Activated naive CD4-positive, alpha-beta T cell treated with anti-CD3 and anti-CD28 coated beads, Interleukin-2, amount 50 U/mL, for 16 hours (primary cell): Measurements from ENCODE around the gene GLB1L3.

Experiments
- DNase-seq: peaks from one replicate; pipeline ENCODE4 v3.0.0-alpha.2; 2020

The GLB1L3 gene

GRCh38 chr11:134345237-134345550, 69.0 kb downstream of the GLB1L3 start:
- DNase-seq = no peak

- no peak for DNase-seq
Observed at GRCh38 chr11:134346101-134346975, 70.2 kb downstream of the GLB1L3 start.

DNA sequence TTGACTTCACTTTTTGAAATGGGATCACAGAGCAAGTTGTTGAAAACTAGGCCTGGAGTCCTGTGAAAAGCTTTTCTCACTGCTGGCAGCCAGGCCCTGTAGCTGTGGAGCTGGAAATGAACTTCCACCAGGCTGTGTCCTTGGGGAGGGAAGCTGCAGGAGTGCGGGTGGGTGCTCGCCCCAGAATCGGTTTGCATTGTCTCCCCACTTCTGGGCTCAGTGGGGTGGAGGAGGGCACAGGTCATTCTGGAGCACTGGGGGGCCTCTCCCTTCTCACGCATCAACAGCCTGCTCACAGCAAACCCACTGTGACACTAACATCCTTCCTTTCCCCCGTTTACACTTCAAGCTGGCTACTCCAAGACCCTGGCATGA, 70.8 kb downstream of the GLB1L3 start:
- no peak for DNase-seq

DNA sequence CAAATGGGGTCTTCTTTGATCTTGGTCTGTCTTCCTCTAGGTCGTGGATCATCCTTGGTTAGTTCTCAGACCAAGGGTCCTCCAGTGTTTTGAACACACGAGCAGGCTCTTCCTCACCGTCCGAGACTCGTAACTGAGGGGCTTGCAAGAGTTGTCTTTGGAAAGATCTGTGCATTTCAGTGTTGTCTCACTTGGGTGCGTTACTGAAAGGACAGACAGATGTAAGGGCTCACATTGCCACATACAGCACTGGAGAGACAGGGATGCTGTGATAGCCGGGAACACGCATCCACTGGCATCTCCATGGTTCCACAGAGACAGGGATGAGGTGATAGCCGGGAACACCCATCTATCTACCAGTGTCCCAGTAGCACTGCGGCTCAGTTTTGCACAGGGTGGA, 71.3 kb downstream of the GLB1L3 start:
- DNase-seq = no peak

GRCh38 chr11:134349109-134349801, 73.1 kb downstream of the GLB1L3 start:
- DNase-seq = no peak

DNA sequence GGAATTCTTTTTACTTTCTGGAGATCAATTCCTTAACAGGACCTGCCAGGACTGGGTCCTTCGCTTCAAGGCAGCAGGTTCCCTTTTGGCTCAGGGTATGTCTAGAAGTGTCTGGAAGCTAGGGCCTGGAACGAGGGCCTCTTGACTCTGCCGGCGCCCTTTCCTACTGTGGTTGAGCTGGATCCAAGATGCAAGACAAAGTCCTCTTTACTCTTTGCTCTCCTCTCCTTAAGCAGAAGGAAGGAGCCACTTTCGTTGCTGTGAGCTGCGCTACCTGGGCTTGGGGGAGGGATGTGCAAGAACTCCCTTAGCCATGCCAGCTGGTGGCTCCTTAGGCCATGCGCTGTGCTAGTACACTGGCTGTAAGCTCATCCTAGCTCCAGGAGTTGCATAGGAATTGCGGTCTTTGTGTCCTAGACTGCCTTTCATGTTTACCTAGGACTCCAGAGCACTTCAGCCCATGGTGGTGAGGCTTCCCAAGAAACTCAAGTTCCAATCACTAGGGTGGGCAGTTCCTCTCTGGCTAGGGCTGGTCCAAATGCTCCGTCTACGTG, 73.7 kb downstream of the GLB1L3 start:
- no peak for DNase-seq

DNA sequence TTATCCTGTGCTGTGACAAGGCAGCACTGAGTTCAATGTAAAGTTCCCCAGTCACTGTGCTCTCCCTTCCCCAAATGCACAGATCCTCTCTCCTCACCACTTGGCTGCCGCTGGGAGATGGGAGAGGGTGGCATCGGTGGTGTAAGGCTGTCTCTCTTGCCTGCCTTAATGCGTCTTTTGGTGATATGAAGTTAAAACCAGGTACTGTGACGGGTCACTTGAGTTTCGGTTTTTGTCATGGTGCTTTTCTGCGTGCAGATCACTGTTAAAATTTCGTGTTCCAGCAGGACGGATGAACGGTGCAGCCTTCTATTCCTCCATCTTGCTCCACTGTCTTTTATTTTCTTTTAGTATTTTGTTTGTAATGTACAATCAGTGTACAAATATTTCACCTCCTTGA, 74.2 kb downstream of the GLB1L3 start:
- no peak for DNase-seq

DNA sequence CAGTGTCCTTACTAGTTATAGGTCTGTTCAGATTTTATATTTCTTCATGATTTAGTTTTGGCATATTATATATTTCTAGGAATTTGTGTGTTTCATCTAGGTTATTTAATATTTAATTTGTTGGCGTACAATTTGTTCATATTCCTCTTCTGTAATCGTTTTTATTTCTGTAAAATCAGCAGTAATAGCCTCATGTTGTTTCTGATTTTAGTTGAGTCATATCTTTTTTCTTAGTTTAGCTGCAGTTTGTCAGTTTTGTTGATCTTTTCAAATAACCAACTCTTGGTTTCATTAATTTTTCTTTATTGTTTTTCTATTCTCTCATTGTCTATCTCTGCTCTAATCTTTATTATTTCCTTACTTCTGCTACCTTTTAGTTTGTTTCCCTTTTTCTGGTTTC, 75.9 kb downstream of the GLB1L3 start:
- no peak for DNase-seq

GRCh38 chr11:134355136-134355535, 79.0 kb downstream of the GLB1L3 start:
- DNase-seq = no peak

- DNase-seq = no peak
Observed at GRCh38 chr11:134355656-134356055, 79.5 kb downstream of the GLB1L3 start.

DNA sequence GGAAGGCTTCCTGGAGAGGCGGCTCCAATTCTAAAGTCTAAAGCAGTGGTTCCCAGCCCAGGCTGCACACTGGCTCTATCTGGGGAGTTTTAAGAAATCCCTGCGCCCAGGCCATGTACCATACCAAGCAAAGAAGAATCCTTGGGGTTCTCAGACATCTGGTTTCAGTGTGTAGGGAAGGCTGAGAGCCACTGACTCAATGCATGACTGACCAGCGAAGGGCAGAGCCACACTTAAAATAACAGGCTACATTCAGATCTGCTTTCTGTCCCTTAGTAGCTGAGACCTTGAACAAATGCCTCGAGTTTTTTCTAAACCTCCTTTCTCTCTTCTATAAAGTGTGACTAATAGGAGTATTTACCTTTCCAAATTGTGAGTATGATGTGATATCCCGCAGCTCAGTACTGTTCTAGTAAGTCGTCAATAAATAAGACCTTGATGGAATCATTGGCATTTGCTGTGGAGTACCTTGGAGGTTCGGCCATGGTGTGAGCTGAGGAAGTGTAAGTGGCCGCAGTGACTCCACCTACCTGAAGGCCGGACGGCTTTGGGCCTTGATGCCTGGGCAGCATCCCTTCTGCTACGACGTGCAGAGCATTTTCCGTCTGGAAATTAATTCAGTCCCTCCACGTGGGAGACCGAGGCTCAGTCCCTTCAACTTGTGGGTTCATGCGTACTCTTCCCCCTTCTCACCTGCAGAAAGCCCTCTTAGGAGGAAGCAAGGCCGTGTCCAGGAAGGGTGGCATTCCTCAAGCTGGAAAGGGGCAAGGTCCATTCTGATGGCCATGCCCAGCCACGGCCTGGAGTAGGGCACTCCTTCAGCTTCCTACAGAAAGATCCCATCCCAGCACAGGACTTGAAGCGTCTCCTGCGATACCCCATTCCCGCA, 80.7 kb downstream of the GLB1L3 start:
- no peak for DNase-seq

GRCh38 chr11:134357545-134357839, 81.3 kb downstream of the GLB1L3 start:
- no peak for DNase-seq

DNA sequence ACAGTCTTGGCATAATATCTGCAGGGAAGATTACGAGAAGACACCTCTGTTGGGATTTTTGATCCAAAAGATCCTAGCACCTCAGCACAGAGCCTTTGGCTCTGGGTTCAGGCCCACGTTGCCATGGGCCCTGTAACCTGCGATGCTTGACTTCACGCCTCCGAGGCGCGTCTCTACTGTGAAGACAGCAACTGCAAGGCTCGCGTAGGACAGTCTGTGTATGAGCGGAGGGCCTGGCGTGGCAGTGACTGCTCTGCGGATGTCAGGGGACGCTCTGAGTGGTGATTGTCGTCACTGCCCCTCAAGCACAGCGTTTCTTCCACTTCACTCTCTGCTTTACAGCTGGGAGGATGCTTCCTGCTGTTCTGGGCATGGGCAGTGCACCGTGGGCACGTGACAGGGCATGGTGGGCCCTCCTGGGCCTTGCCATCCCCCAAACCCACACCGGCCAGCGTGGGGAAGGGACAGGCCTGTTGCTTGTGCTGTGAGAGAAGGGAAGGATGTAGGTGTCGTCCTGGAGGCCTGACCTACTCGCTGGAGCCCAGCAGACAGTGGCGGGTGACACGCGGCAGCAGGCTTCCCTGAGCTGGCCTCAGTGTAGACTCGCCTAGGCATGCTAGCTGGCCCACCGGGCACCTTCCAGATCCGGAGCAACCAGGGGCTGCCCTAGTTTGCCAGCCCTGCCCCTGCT, 82.1 kb downstream of the GLB1L3 start:
- no peak for DNase-seq

DNA sequence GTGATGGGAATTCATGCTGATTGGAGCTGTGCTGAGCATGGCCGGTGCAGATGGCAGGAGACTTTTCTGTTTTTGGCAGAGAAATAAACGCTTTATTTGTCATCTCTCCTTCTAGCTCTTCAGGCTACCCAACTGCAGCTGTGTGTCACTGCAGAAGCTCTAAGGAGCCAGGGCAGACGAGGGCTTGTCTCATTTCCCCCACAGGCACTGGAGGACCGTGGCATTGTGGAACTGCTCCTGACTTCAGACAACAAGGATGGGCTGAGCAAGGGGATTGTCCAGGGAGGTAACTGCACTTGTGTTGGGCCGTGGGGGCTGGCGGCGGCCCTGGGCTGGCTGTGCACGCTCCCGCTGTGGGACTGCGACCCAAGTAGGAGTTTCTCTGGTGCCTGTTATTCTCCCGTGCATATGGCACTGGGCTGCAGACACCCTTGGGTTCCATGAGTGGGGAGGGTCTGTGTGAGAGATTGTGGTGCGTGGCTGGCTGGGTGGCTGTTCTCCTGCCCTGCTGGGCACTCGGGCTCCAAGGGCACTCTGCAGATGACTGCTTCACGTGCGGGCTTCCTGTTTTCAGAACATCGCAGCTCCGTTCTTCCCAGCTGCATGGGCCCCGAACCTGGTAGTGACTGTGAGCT, 82.8 kb downstream of the GLB1L3 start:
- no peak for DNase-seq

GRCh38 chr11:134359646-134360045, 83.5 kb downstream of the GLB1L3 start:
- no peak for DNase-seq

DNA sequence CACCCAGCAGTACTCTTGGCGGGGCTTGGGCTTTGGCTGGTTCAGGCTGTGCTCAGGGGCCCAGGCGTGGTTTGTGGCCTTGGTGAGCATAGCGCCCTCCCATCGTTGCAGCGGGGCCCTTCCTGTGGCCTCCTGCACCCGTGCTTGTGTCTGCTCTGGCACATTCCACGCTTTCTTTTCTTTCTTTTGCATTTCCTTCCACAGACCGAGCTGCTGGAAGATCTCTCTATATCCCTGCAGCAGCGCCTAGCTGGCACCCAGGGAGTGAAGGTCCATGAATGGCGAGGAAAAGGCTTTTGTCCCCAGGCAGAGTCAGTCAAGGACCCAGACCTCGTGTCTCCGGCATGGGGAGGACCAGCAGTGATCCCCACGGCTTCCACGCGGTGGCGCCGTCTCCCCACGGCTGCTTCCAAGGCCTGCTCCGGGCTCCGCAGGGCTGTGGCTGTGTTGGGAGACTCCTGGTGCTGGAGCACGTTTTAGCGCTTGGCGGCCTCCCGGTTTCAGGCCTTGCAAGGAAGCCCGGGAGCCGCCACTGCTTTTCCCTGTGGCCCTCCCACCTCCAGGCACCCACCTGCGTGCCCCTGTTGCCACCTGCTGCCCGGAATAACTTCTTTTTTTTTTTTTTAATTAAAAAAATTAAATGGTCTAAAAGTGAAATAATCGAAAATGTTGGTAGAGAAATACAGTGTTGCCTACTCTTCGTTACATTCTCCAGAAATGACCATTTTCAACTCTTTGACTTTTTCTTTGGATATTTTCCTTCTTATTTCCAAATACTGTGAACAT, 84.1 kb downstream of the GLB1L3 start:
- peak; percentile 70 for DNase-seq

DNA sequence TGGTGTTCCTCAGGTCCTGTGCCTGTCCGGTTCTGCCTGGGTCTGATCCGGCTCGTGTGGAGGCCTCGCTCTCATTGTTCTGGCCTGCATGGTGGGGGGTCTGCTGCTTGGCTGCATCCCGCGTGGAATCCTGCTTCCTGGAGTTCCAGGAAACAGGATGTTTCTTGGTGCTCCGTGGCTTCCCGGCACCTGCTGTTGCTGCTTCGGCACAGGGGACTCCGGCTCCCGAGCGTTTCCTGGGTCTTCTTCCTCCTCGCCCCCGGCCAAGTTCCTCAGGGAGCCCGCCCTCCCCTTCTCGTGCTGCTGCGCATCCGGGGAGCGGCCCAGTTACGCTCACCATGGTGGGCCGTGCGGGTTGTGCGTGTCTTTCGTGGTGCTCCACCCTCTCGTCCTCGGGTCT, 85.5 kb downstream of the GLB1L3 start:
- no peak for DNase-seq

GRCh38 chr11:134362192-134362901, 86.2 kb downstream of the GLB1L3 start:
- DNase-seq = no peak

GRCh38 chr11:134363161-134363560, 87.0 kb downstream of the GLB1L3 start:
- no peak for DNase-seq

GRCh38 chr11:134363592-134363991, 87.4 kb downstream of the GLB1L3 start:
- DNase-seq = no peak

- no peak for DNase-seq
Observed at GRCh38 chr11:134364261-134364660, 88.1 kb downstream of the GLB1L3 start.
